ENCODE measurements around the gene GTPBP4.

The GTPBP4 gene

GRCh38 chr10:987870-988666, at the start of gene GTPBP4:
GTPBP4 (plus strand) TSS chr10:988434; CDS start chr10:988480, 46 bp downstream.
- DNase-seq, result peak; percentile 85

- DNase-seq, result no peak
Measured at GRCh38 chr10:938941-939678, 49.1 kb upstream of the GTPBP4 start.

- DNase-seq, result no peak
Measured at GRCh38 chr10:943334-944033, 44.8 kb upstream of the GTPBP4 start.

- DNase-seq, result no peak
Measured at GRCh38 chr10:944034-944831, 44.0 kb upstream of the GTPBP4 start.

GRCh38 chr10:945778-946177, 42.5 kb upstream of the GTPBP4 start:
- no peak for DNase-seq

GRCh38 chr10:947051-947450, 41.2 kb upstream of the GTPBP4 start:
- DNase-seq, result no peak

GRCh38 chr10:947881-948280, 40.4 kb upstream of the GTPBP4 start:
- no peak for DNase-seq

- DNase-seq, result no peak
Measured at GRCh38 chr10:948347-948746, 39.9 kb upstream of the GTPBP4 start.

- no peak for DNase-seq
Measured at GRCh38 chr10:949446-949845, 38.8 kb upstream of the GTPBP4 start.

GRCh38 chr10:953836-954235, 34.4 kb upstream of the GTPBP4 start:
- DNase-seq, result no peak

- DNase-seq, result no peak
Measured at GRCh38 chr10:954396-954795, 33.8 kb upstream of the GTPBP4 start.

GRCh38 chr10:955127-955819, 33.0 kb upstream of the GTPBP4 start:
- no peak for DNase-seq

GRCh38 chr10:955820-956217, 32.4 kb upstream of the GTPBP4 start:
- DNase-seq, result no peak

- DNase-seq, result no peak
Measured at GRCh38 chr10:958106-958505, 30.1 kb upstream of the GTPBP4 start.

GRCh38 chr10:958856-959255, 29.4 kb upstream of the GTPBP4 start:
- DNase-seq, result no peak

- DNase-seq, result no peak
Measured at GRCh38 chr10:962342-962741, 25.9 kb upstream of the GTPBP4 start.

- DNase-seq, result no peak
Measured at GRCh38 chr10:963186-963585, 25.0 kb upstream of the GTPBP4 start.

GRCh38 chr10:963655-964054, 24.6 kb upstream of the GTPBP4 start:
- DNase-seq, result no peak

- DNase-seq, result no peak
Measured at GRCh38 chr10:964321-964987, 23.8 kb upstream of the GTPBP4 start.

- DNase-seq, result no peak
Measured at GRCh38 chr10:964988-965417, 23.2 kb upstream of the GTPBP4 start.

GRCh38 chr10:966466-967235, 21.6 kb upstream of the GTPBP4 start:
- DNase-seq, result no peak
